Transverse colon (tissue), 4 donors: ENCODE measurements around the gene ZBTB48.

ENCODE experiments used
- CTCF ChIP-seq, 5 experiments: fragments of 200-600 bp in 3 of 5; fragments of 450-650 bp in 2 of 5; sonication (generic) in 3 of 5; IDR thresholded peaks; 1 replicate in 2 of 5; 2 replicates in 3 of 5; pipeline ENCODE4 v1.5.1; 2016 to 2017; ENCODE audit warnings: antibody characterized with exemption in 5 of 5, inconsistent platforms in 3 of 5, mild to moderate bottlenecking in 2 of 5, moderate library complexity in 1 of 5
- POLR2AphosphoS5 ChIP-seq, 3 donors: sonication (generic); formaldehyde crosslinking; IDR thresholded peaks; one replicate each; pipeline ENCODE4 v1.6.1; 2016; ENCODE audit warnings: antibody characterized with exemption in 3 of 3

- TF ChIP-seq POLR2AphosphoS5 (IDR thresholded peaks at IDR 0.05) (no peak), CTCF (IDR thresholded peaks at IDR 0.05) (no peak)
Measured at GRCh38 chr1:6587261-6588005, 7.6 kb downstream of the ZBTB48 start.
